Stimulated activated naive CD8-positive, alpha-beta T cell treated with anti-CD3 and anti-CD28 coated beads, Interleukin-15, Interleukin-2, amounts not matched to agents 100 U/mL and 50 U/mL, for 24 hours (primary cell): ENCODE results near the gene ZNF627.
A peak's percentile ranks its signal among the peaks of the same experiment; 100 is the strongest.
"Not testable (repeated sequence)": the region's sequence is repeated elsewhere in the genome, so short reads cannot be mapped to it uniquely, and the experiment has no call there.

Experiments used
- ATAC-seq: fragments of 150-1000 bp; cut with Tn5 transposase; one replicate; pipeline ENCODE4 v1.10.0; 2021
- DNase-seq: peaks from one replicate; pipeline ENCODE4 v3.0.0; 2021

Gene ZNF627

GRCh38 chr19:11574689-11575088 lies 22.6 kb upstream of the ZNF627 start:
- peak; percentile 28 for ATAC-seq
- DNase-seq: no peak

DNA sequence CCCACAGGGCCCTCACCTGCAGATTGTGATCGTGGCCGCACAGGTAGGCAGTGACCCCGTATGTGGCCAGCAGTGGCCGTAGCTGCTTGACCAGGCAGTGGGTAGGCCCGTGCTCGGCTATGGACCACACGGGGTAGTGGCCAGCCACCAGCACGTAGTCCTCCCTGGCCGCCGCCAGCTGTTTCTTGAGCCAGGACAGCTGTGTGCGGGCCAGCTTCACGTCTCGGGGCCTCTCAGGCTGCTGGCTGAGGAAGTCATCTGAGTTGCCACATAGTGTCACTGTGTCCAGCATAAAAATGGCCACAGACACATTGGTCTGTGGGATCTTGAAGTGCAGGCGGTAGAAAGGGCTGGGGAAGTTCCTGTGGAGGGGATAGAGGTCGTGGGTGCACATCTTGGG lies 21.1 kb upstream of the ZNF627 start:
- DNase-seq (no peak), ATAC-seq (no peak)

GRCh38 chr19:11577451-11578257 lies 19.6 kb upstream of the ZNF627 start, which contains the start of gene ACP5:
Gene ACP5 (minus strand): TSS chr19:11577645. CDS start chr19:11577317, 328 bp downstream.
- ATAC-seq (no peak), DNase-seq (no peak)

- DNase-seq: peak; percentile 54
- ATAC-seq: peak; percentile 45
Observed at GRCh38 chr19:11578258-11579142, 18.8 kb upstream of the ZNF627 start.

- DNase-seq: no peak
- no peak for ATAC-seq
Observed at GRCh38 chr19:11580116-11580515, 17.2 kb upstream of the ZNF627 start.

DNA sequence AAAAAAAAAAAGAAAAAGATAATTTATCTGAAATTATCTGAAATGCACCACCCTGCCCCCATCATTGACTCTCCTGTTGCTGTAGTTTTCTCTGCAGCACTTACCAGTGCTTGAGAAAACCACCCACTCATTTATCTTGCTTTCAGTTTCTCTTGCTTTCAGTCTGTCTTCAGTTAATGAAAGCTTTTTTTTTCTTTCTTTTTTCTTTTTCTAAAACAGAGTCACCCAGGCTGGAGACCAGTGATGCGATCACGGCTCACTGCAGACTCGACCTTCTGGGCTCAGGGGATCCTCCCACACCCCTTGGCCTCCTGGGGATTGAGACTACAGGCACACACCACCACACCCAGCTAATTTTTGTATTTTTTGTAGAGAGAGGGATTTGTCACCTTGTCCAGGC lies 15.5 kb upstream of the ZNF627 start:
- ATAC-seq (peak; percentile 84), DNase-seq (peak; percentile 65)

DNA sequence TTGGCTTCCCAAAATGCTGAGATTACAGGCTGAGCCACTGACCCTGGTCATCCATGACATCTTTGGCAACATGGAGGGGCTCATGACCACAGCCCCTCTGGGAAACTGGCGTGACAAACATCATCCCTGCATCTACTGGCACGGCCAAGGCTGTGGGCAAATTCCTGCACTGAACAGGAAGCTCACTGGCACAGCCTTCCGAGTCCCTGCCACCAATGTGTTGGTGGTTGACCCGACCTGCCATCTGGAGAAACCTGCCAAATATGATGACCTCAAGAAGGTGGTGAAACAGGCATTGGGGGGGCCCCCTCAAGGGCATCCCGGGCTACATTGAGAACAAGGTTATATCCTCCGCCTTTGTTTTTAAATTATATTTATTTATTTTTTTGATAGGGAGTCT lies 11.0 kb upstream of the ZNF627 start:
- ATAC-seq (no peak), DNase-seq (no peak)

DNA sequence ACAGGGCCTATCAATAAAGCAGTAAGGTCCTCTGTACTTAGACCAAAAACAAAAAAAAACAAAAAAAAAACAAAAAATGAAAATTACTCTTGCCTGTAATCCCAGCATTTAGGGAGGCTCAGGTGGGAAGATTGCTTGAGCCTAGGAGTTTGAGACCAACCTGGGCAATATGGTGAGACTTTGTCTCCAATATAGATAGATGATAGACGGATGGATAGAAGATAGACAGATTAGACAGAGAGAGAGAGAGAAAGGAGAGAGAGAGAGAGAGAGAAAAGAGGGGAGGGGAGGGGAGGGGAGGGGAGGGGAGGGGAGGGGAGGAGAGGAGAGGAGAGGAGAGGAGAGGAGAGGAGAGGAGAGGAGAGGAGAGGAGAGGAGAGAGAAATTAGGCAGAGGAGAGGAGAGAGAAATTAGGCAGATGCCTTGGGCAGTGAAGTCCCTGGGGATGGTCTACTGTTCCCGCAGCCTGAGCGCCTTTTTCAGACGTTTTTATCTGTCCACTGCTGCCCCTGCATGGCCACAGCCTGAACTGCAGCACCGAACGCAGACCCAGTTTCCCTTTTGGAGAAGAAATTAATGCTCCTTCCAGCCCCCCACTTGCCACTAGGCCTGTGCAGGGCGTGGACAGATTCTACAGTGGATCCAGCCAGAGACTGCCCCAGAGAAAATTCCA lies 9.8 kb upstream of the ZNF627 start:
- DNase-seq (peak; percentile 81), ATAC-seq (peak; percentile 85)

DNA sequence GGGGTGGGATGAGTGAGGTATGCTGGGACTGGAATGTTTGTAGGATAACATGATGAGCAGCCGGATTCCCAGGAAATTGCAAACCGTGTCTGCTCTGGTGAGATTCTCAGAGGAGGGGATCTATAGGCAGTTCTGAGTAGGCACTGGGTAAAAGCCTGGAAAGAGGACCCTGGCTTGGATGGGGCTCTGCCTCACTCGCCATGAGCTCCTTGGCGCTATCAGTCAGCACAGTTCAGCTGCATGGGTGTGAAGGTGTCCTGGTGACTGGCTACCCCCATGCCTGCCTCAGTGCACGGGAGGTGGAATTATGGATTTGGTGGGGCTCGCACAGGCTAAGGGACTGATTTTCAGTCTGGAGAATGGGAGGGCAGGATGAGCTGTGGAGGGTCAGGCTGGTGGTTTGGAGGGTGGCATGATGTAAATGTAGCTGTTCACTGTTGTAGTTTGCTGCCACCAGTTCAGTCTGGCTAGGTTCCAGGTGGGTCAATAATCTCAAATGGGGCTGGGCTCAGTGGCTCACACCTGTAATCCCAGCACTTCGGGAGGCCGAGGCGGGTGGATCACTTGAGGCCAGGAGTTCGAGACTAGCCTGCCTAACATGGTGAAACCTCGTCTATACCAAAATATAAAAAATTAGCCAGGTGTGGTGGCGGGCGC lies 9.2 kb upstream of the ZNF627 start:
- DNase-seq: no peak
- ATAC-seq: no peak

GRCh38 chr19:11594084-11594483 lies 3.2 kb upstream of the ZNF627 start:
- no peak for DNase-seq
- ATAC-seq: no peak

DNA sequence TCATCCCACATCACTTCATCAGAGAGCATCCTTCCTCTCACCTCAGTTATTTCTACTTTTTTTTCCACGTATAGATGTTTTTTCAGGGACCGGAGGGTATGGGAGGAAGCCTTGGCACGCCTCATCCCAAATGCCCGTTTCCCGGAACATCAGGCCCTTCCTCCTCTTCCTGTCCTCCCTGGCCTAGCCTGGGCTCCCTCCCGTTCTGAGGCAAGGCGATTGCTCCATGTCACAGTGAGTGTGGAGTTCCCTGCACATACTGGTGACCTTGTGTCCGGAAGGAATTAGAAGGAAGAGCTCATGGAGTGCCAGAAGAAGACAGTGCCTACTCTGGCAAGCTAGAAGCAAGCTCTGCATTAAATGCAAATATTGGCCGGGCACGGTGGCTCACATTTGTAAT lies 1.1 kb upstream of the ZNF627 start:
- ATAC-seq (no peak), DNase-seq (no peak)

DNA sequence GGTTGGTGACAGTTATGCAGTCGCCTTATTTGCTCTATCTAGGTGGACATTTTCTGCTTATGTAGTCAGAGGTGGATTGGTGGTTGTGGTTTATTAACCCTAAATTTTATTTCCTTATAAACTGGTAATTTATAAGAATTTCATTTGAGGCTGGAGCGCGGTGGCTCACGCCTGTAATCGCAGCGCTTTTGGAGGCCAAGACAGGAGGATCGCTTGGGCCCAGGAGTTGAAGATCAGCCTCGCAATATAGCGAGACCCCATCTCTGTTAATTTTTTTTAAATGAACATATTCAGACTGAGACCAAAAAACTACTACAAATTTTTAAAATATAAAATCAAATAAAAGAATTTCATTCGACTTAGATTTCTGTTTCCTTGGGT lies 810 bp downstream of the ZNF627 start:
- DNase-seq: no peak
- no peak for ATAC-seq

GRCh38 chr19:11598746-11599145 lies 1.5 kb downstream of the ZNF627 start:
- DNase-seq: no peak
- no peak for ATAC-seq

GRCh38 chr19:11599704-11600103 lies 2.4 kb downstream of the ZNF627 start:
- not testable (repeated sequence) for DNase-seq

DNA sequence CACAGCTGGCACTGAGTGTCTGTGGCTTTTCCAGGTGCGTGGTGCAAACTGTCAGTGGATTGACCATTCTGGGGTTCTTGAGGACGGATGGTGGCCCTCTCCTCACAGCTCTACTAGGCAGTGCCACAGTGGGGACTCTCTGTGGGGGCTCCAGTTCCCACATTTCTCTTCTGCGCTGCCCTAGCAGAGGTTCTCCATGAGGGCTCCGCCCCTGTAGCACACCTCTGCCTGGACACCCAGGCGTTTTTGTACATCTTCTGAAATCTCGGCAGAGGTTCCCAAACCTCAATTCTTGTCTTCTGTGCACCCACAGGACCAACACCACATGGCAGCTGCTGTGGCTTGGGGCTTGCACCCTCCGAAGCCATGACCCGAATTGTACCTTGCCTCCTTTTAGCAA lies 9.2 kb downstream of the ZNF627 start:
- ATAC-seq (no peak), DNase-seq (no peak)

More at GRCh38 chr19:11599704-11600103, 2.4 kb downstream of the ZNF627 start:
- not testable (repeated sequence) for ATAC-seq

DNA sequence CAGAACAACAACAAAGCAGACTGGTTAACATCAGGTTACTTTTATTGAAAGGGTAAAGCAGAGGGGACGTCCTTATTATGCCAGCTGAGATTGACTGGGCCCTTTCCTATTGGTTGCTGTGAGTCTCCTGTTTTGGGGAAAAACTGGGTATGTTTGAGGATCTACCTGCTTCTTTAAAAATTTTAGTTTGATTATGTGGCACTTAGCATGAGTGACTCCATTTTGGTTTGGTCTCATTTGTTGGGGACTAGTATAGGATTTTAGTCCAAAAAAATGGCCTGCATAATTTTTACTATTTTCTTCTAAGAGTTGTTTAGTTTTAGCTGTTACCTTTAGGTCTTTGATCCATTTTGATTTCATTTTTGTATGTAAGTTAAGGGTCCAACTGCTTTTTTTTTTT lies 14.4 kb downstream of the ZNF627 start:
- ATAC-seq: no peak
- DNase-seq: no peak

GRCh38 chr19:11612816-11613511 lies 15.7 kb downstream of the ZNF627 start:
- DNase-seq: no peak
- no peak for ATAC-seq

GRCh38 chr19:11617180-11618062 lies 20.1 kb downstream of the ZNF627 start:
- no peak for ATAC-seq

DNA sequence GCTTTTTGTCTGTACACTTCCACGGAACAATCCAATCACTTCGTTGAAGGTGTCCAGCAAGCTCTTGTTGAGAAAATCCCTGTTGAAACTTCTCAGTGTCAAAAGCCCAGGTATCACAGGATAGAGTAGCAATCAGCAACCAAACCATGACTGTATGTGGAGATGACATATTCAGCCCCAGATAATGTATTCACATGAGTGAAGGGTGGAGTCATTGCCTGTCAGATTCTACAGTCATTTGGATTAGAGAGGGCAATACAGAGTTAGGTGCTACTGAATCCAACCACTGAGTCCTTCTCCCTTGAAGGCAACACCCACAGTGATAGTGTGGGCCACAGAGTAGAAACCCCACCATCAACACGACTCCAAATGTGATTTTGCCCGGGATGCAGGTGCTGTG lies 23.3 kb downstream of the ZNF627 start:
- no peak for ATAC-seq
- no peak for DNase-seq

More at GRCh38 chr19:11617180-11618062, 20.1 kb downstream of the ZNF627 start:
- no peak for DNase-seq

DNA sequence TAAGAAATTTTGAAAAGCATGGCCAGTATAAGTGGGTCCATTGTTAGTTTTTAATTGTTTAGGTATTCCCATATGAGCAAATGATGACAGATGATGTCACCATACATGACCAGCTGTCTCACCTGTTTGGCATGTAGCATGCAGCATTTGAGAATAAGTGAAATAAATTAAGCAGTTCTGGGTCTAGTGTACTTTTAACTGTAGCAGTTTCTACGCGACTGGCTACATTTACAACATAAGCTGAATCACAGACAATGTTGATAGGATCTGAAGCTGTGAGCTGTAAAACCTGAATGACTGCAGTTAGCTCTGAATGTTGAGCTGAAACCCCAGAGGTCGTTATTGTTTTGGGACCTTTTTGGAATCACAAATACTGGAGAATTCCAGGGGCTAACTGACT lies 25.1 kb downstream of the ZNF627 start:
- not testable (repeated sequence) for DNase-seq, ATAC-seq
